ENCODE data around the gene GARIN5A.

- peak; percentile 90 for TF ChIP-seq CTCF (IDR thresholded peaks at IDR 0.05; ENCODE audit: low read depth, low read length, poor library complexity, severe bottlenecking)
- TF ChIP-seq EZH2phosphoT487 (IDR thresholded peaks at IDR 0.05; ENCODE audit: borderline replicate concordance, low read length) = no peak
Measured at GRCh38 chr19:50461066-50461875, 15.4 kb downstream of the GARIN5A start.

Data from DOHH2 (cell line).